SK-N-SH (cell line): Measurements from ENCODE around the gene EVL.

Experiments used
- ELF1 ChIP-seq: IDR thresholded peaks from 2 replicates; pipeline ENCODE4 v1.4.0; 2012
- EZH2phosphoT487 ChIP-seq: fragments of 200-600 bp; sonication (generic); IDR thresholded peaks from 2 replicates; pipeline ENCODE4 v1.6.1; 2017; ENCODE audit warnings: low read depth, mixed run types, mild to moderate bottlenecking, antibody characterized with exemption, moderate library complexity, borderline replicate concordance
- FOXJ3 ChIP-seq: sonication (generic); formaldehyde crosslinking; IDR thresholded peaks from 2 replicates; pipeline ENCODE4 v1.5.1; 2020; ENCODE audit warnings: mild to moderate bottlenecking, missing genetic modification reagents
- GATA2 ChIP-seq: sonication (generic); formaldehyde crosslinking; IDR thresholded peaks from 2 replicates; pipeline ENCODE4 v1.5.0; 2020; ENCODE audit warnings: mild to moderate bottlenecking, missing genetic modification reagents
- MAX ChIP-seq: IDR thresholded peaks from 2 replicates; pipeline ENCODE4 v1.4.0; 2012; ENCODE audit warnings: low read depth
- RCOR1 ChIP-seq: fragments of 150-350 bp; IDR thresholded peaks from 2 replicates; pipeline ENCODE4 v1.6.1; 2017; ENCODE audit warnings: antibody characterized with exemption, low read length
- REST ChIP-seq: IDR thresholded peaks from 2 replicates; pipeline ENCODE4 v1.6.1; 2012; ENCODE audit warnings: mild to moderate bottlenecking, low read depth, low read length, moderate library complexity
- SIN3A ChIP-seq: IDR thresholded peaks from 2 replicates; pipeline ENCODE4 v1.6.1; 2012; ENCODE audit warnings: low read depth, mild to moderate bottlenecking, low read length, moderate library complexity, borderline replicate concordance
- TAF1 ChIP-seq: IDR thresholded peaks from 2 replicates; pipeline ENCODE4 v1.6.1; 2012; ENCODE audit warnings: low read depth, mild to moderate bottlenecking, low read length, moderate library complexity, borderline replicate concordance
- USF1 ChIP-seq: IDR thresholded peaks from 2 replicates; pipeline ENCODE4 v1.4.0; 2012; ENCODE audit warnings: low read depth, borderline replicate concordance
- ZBTB33 ChIP-seq: IDR thresholded peaks from 2 replicates; pipeline ENCODE4 v1.4.0; 2012; ENCODE audit warnings: low read depth, borderline replicate concordance
- TF ChIP-seq, protein P1 (sequence below): fragments of 200-600 bp; sonication (generic); IDR thresholded peaks from 2 replicates; pipeline ENCODE4 v1.6.1; 2017; ENCODE audit warnings: antibody characterized with exemption, mild to moderate bottlenecking, moderate library complexity
- TF ChIP-seq, protein P2 (sequence below): fragments of 150-350 bp; IDR thresholded peaks from 2 replicates; pipeline ENCODE4 v1.6.1; 2017; ENCODE audit warnings: antibody characterized with exemption, low read length, low read depth, borderline replicate concordance

GRCh38 chr14:100121643-100122480 lies 56.6 kb downstream of the EVL start:
- no peak for TF ChIP-seq RCOR1
- TF ChIP-seq, protein P1, sequence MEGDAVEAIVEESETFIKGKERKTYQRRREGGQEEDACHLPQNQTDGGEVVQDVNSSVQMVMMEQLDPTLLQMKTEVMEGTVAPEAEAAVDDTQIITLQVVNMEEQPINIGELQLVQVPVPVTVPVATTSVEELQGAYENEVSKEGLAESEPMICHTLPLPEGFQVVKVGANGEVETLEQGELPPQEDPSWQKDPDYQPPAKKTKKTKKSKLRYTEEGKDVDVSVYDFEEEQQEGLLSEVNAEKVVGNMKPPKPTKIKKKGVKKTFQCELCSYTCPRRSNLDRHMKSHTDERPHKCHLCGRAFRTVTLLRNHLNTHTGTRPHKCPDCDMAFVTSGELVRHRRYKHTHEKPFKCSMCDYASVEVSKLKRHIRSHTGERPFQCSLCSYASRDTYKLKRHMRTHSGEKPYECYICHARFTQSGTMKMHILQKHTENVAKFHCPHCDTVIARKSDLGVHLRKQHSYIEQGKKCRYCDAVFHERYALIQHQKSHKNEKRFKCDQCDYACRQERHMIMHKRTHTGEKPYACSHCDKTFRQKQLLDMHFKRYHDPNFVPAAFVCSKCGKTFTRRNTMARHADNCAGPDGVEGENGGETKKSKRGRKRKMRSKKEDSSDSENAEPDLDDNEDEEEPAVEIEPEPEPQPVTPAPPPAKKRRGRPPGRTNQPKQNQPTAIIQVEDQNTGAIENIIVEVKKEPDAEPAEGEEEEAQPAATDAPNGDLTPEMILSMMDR: no peak
- no peak for TF ChIP-seq GATA2 (CRISPR knock-in tag)
- TF ChIP-seq MAX: no peak
- TF ChIP-seq, protein P2, sequence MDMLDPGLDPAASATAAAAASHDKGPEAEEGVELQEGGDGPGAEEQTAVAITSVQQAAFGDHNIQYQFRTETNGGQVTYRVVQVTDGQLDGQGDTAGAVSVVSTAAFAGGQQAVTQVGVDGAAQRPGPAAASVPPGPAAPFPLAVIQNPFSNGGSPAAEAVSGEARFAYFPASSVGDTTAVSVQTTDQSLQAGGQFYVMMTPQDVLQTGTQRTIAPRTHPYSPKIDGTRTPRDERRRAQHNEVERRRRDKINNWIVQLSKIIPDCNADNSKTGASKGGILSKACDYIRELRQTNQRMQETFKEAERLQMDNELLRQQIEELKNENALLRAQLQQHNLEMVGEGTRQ: no peak
- TF ChIP-seq REST: no peak
- no peak for TF ChIP-seq EZH2phosphoT487
- TF ChIP-seq SIN3A: no peak
- TF ChIP-seq ELF1: no peak
- TF ChIP-seq ZBTB33: no peak
- TF ChIP-seq TAF1: no peak
- no peak for TF ChIP-seq FOXJ3 (CRISPR knock-in tag)
- no peak for TF ChIP-seq USF1
